Lung microvascular endothelial cell (primary cell): Measurements from ENCODE around the gene COL18A1. TPM values are rescaled to one million over a fixed set of nuclear protein-coding genes. Genes with fewer than 3 reads are reported as not detected.

ENCODE experiments used
- DNase-seq, 2 donors: peaks; one replicate each; pipeline versions ENCODE4 v3.0.0 to v3.0.0-alpha.2; 2010; ENCODE audit warnings: low read depth in 2 of 2
- total RNA-seq: library from RNA; depleted of rRNA; stranded (reverse); fragments of >200 nt; gene quantifications from 2 replicates; pipeline ENCODE4 v1.2.1, GENCODE V29; 2014

COL18A1 gene
- total RNA-seq, 1 donor from 2014 or later: 139 TPM

DNA sequence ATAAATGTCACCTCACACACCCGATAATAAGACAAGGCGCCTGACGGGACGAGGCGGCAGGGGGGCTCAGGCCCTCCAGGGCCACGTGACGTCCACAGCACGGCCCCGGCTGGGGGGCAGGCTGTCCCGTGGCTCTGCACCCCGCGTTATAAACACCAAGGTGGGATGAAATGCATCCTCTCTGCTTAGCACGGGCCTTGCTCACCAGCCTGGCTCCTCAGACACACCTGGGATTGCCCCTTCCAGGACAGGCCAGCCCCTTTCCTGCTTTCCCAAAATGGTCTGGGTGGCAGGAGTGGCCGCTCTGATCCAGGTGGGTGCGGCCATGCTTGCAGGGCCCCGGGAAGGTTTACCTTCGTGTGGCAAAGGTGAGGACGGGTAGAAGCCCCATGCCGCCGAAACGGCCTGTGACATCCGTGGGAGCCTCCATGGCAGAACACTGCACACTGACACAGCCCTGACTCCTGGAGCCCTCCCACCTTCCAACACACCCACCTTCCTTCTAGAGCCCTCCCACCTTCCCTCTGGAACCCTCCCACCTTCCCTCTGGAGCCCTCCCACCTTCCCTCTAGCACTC is 101.4 kb downstream of the COL18A1 start:
- DNase-seq: no peak

DNA sequence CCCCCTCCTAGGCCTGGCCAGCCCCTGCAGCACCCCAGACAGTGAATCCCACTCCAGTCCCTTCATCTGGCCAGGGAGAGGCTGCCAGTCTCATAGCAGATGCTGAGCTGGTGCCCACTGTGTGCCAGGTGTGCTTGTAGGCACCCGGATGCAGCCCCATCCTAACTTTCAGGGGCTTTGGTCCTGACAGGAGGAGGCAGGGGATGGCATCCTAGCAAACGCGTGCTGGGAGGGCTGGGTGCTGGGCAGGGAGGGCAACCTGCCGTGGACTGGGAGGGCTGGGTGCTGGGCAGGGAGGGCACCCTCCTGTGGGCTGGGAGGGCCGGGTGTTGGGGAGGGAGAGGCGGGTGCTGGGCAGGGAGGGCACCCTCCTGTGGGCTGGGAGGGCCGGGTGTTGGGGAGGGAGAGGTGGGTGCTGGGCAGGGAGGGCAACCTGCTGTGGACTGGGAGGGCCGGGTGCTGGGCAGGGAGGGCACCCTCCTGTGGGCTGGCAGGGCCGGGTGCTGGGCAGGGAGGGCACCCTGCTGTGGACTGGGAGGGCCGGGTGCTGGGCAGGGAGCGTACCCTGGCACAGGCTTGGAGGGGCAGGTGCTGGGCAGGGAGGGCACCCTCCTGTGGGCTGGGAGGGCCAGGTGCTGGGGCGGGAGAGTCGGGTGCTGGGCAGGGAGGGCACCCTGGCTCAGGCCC is 102.0 kb downstream of the COL18A1 start:
- DNase-seq: no peak

DNA sequence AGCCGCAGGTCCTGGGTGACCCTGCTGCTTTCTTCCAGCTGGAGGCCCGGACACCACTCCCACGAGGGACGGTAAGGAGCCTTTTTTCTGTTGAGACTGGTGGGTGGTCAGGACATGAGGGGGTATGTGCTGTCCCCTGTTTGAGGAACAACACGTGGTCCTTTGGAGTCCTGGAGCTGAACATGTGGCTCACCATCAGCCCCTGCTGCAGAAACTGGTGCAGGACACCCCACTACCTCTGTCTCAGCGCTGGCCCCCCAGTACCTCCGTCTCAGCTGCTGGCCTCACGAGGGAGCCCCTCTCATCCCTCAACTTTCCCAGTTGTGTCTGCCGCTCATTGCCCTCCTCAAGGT is 102.5 kb downstream of the COL18A1 start:
- no peak for DNase-seq

DNA sequence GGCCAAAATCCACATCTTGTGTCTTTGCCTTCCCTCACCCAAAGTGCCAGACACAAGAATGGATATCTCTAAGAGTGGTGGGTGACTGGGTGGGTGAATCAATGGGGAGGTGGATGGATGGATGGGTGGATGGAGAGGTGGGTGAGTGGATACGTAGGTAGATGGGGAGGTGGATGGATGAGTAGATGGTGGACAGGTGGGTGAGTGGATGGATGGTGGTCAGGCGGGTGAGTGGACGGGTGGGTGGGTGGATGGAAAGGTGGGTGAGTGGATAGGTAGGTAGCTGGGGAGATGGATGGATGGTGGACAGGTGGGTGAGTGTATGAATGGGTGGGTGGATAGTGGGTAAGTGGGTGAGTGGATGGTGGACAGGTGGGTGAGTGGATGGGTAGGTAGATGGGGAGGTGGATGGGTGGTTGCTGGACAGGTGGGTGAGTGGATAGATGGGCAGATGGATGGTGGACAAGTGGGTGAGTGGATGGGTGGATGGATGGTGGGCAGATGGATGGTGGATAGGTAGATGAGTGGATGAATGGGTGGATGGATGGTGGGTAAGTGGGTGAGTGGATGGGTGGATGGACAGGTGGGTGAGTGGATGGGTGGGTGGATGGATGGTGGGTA is 103.0 kb downstream of the COL18A1 start:
- DNase-seq: no peak

DNA sequence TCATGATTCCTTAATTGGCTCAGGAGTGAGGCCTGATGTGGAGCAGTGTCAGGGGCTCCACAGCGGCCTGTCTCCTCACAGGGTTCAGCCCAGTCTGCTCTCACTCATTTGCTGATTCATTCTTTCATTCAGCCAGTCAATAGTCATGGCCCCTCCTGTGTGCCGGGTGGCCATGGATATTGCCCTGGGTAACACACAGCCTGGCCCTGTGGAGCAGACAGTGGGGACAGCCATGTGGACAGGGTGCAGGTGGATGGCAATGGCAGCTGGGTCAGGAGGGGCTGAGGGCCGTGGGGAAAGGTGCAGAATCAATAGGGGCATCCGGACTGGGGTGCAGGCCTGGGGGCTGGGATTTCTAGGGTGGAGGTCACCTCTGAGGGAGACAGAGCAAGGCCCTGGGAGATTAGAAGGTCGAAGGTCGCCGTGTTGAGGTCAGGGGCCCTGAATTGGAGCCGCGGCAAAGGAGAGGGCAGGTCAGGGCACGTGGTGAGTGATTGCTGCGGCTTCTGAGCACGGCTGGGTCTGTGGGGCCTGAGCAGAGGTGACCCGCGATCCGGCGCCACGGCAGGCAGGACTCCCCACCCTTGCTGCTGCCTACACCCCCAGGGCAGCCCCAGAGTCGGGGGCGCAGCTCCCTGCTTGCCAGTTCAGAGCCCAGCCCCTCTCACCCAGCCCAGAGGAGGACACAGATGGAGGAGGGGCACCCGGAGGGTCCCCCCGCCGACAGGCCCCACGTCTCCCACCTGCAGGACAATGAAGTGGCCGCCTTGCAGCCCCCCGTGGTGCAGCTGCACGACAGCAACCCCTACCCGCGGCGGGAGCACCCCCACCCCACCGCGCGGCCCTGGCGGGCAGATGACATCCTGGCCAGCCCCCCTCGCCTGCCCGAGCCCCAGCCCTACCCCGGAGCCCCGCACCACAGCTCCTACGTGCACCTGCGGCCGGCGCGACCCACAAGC is 103.9 kb downstream of the COL18A1 start:
- DNase-seq: no peak

DNA sequence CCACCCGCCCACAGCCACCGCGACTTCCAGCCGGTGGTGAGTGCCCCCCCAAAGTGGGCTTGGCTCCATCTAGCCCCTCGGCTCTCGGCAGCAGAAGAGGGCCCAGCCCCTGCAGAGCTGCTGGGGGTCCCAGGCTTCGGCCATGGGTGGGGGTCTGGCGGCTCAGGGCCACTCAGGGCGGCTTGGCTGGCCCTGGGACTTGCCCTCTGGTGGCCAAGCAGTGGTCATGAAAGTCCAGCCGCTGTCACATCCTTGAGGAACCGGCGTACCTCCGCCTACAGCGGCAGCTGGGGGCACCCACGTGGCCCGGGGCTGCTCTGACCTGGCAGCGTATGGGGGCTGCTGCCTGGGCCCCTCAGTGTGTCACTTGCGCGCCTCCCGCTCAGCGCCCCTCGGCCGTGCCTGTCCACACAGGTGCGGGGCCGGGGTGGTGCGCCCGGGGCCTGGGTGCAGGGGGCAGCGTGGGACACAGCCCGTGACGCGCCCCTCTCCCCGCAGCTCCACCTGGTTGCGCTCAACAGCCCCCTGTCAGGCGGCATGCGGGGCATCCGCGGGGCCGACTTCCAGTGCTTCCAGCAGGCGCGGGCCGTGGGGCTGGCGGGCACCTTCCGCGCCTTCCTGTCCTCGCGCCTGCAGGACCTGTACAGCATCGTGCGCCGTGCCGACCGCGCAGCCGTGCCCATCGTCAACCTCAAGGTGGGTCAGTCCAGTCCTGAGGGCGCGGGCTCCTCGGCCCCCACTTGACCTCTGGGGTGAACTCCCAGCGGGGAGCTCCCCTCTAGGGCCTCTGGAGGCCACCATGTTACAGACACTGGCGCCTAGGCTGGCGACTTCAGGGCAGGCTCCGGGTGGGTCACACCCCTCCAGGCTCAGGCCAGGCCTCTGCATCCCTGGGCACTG is 104.9 kb downstream of the COL18A1 start:
- DNase-seq: no peak

DNA sequence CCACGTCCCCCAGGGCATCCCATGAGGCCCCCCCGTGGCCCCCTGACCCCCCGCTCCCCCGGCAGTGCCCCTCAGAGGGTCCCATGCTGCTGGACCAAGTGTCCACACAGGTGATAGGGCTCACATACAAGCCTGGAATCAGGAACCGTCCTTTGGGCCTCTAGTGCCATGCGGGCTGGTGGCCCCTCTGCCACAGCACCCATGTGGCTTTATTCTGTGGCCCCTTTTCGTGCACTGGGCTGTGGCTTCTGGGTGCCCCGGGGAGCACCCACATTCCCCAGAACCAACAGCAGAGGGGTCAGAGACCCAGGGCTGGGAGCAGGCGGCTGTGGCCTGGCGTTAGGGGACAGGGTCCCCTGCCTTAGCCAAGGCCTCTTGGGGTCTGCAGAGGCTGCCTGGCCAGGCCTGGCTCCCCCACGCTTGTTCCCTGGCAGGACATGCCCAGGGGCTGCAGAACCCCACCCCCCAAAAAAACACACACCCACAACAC is 105.5 kb downstream of the COL18A1 start:
- DNase-seq: no peak

DNA sequence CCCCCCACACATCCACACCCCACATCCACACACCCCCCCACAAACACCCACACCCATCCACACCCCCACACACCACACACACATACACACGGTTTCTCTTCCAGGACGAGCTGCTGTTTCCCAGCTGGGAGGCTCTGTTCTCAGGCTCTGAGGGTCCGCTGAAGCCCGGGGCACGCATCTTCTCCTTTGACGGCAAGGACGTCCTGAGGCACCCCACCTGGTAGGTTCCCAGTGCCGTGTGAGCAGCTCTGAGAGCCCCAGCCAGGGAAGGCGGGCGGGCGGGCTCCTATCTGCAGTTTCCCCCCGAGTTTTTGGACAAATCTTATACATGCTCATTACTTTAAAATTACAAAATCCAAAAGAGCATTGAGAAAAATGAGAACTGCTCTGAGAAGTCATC is 106.0 kb downstream of the COL18A1 start:
- DNase-seq: no peak

DNA sequence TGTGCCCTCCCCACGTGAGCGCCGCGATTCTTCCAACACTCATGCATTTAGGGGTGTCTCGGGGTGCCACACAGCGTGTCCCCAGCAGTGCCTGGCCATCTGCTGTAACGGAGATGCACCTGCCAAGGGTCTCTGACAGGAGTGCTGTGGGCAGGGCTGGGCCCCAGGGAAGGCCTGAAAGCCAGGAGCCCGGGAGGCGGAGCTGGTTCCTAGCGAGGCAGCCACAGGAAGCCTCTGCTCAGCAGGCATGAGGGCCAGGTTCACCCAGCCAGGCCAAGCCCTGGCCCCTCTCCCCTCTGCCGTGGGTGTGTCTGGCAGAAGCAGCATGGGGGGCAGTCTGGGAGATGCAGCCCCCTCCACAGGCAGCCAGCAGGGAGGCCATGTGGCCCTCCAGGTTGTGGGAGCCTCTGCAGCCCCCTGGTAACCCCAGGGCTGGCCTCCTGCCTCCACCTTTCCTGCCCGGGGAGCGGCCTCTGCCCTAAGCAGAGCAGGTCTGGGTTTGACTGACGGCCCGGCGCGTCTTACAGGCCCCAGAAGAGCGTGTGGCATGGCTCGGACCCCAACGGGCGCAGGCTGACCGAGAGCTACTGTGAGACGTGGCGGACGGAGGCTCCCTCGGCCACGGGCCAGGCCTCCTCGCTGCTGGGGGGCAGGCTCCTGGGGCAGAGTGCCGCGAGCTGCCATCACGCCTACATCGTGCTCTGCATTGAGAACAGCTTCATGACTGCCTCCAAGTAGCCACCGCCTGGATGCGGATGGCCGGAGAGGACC is 106.9 kb downstream of the COL18A1 start:
- DNase-seq: no peak

DNA sequence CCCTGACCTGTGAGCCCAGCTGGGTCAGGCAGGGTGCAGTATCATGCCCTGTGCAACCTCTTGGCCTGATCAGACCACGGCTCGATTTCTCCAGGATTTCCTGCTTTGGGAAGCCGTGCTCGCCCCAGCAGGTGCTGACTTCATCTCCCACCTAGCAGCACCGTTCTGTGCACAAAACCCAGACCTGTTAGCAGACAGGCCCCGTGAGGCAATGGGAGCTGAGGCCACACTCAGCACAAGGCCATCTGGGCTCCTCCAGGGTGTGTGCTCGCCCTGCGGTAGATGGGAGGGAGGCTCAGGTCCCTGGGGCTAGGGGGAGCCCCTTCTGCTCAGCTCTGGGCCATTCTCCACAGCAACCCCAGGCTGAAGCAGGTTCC is 107.6 kb downstream of the COL18A1 start:
- DNase-seq: no peak

DNA sequence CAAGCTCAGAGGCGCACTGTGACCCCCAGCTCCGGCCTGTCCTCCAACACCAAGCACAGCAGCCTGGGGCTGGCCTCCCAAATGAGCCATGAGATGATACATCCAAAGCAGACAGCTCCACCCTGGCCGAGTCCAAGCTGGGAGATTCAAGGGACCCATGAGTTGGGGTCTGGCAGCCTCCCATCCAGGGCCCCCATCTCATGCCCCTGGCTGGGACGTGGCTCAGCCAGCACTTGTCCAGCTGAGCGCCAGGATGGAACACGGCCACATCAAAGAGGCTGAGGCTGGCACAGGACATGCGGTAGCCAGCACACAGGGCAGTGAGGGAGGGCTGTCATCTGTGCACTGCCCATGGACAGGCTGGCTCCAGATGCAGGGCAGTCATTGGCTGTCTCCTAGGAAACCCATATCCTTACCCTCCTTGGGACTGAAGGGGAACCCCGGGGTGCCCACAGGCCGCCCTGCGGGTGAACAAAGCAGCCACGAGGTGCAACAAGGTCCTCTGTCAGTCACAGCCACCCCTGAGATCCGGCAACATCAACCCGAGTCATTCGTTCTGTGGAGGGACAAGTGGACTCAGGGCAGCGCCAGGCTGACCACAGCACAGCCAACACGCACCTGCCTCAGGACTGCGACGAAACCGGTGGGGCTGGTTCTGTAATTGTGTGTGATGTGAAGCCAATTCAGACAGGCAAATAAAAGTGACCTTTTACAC is 108.2 kb downstream of the COL18A1 start:
- DNase-seq: no peak

DNA sequence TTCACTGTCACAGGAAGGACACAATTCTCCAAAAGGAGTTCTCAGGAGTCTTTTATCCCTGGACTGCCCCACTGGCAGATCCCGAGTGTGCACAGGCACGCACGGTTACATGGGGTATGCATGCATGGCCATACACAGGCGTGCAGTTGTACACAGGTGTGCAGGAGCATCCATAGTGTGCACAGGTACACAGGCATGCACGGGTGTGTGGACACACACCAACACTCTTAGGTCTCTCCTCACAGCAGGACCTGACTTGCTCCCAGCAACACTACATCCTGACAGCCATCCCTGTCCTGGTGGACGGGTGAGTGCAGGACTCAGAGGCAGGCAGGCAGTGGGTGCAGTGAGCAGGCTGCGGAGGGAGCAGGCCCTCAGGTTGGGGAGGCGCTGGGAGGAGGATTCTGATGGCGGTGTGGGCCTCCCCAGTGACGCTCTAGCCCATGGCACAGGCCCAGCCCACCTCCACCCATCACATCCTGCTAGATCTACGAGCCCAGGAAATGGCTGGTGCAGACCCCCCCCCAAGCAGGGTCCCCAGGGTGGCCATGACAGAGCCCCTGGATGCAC is 108.9 kb downstream of the COL18A1 start:
- DNase-seq: no peak

DNA sequence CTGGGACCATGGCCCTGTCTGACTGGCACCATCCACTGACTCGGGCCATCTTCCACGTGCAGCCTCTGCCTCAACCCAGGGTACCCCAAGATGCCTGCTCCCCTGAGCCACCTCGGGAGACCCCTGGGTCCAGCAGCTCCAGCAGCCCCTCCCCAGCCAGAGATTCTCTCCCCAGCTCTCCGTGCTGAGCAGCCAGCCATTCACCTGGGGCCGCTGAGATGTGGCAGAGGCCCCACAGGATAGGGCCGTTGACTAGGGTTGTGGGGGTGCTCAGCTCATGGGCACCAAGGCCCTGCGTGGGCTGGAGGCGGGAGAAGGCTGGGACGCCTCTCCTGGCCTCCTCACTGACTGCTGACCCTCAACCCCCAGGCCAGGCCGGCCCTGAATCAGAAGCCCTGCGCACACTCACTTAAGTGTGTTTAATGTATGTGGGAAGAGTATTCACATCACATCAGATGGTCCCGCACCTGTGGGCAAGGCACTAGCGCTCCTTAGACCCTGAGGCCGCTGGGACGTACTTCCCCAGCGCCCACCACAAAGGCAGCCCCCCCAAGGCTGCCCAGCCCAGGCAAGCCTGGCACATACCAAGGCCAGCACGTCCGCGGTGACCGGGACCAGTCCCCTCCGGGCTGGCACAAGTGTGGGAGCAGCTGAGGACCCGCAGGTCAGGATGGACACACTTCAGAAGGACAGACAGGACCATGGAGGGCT is 109.5 kb downstream of the COL18A1 start:
- no peak for DNase-seq

DNA sequence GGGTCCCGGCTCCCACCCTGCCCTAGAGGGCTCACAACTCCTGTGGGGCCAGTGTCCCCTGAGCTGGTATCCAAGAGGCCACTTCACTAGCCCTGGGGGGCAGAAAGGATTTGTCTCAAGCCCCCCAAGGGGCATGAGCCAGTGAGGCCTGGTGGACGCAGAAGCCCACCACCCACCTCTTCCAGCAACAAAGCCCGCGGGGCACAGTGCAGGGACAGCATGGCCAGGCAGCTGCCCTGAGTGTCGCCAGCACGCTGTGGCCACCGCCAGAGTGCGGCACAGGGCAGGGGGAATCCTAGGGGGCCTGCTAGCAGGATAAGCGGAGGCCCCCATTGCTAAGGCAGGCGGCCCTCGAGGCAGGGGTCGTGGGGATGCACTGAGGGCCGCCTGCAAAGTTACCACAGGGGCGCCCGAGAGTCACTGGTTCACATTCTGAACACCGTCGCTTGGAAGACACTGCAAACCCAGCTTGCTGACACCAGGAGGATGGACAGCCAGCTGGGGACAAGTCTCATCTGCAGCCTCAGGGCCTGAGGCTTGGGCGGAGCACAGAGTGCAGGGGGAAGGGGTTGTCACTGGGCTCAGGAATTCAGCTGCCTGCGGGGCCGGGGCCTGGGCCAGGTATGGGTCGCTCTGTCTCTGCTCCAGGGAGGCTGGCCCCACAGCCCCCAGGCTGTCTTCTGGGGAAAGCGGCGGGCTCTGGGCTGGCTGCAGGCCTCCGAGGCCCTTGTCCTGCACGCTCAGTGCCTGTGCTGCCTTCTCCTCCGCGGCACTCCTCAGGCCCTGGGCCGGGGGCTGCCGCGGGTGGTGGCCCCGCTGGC is 110.5 kb downstream of the COL18A1 start:
- no peak for DNase-seq

DNA sequence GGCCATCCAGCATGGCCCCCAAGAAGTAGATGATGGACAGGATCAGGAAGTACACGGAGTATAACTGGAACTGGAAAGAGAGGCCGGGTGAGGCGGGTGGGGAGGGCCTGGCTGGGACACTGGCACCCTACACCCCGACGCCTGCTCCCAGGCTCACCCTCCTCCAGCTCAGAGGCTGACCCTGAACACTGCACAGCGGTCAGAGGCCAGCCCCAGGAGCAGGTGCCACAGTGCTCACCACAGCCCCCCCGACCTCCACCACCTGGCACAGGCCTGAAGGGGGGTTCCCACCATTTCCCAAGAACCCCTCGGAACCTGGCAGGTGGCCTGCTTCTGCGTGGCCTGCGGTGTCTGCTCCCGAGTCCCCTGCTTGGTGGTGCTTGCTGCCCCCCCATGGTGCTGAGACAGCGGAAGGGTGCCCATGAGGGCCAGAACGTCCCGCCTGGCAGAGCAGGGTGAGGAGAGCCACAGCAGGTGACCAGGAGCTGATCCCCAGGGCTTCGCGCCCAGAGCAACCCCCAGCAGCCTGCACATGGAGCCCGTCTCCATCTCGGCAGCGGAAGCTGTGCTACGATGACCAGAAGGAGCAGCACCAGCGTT is 111.2 kb downstream of the COL18A1 start:
- DNase-seq: no peak

DNA sequence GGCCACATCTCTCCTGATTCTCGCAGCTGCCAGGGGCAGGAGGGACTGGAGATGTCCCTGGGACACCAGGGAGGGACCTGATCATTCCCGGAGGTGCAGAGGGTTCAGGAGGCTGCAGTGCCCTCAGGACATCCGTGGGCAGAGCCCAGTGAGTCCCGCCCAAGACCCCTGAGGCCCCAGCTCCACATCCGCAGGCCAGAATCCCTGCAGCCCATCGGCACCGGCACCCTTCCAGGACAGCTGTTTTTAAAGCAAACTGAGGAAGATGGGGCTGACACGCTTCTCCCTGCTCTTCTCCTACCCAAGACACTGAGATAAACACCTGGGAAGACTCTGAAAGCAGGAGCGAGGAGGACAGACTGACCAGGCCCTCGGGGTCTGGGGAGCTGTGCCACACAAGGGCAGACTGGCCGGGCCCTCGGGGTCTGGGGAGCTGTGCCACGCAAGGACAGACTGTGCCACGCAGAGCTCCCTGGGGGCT is 111.7 kb downstream of the COL18A1 start:
- no peak for DNase-seq
